ENCODE data around the gene FLRT1.

The FLRT1 gene

GRCh38 chr11:64035576-64035975, at the start of gene FLRT1:
FLRT1 (plus strand) TSS chr11:64035931; CDS start chr11:64116268, 80,337 bp downstream.
- TF ChIP-seq CTCF (IDR thresholded peaks at IDR 0.05; ENCODE audit: insufficient read depth, missing control alignments): no peak
- no peak for DNase-seq (ENCODE audit: insufficient read length, low spot score)
- no peak for FAIRE-seq

- no peak for TF ChIP-seq CTCF (IDR thresholded peaks at IDR 0.05; ENCODE audit: insufficient read depth, missing control alignments)
- DNase-seq (ENCODE audit: insufficient read length, low spot score) (peak; percentile 97), FAIRE-seq (no peak)
These were observed 49.4 kb upstream of the FLRT1 start, which contains the start of gene OTUB1 for GRCh38 chr11:63986156-63986931. OTUB1 (plus strand) TSS chr11:63986438; CDS start chr11:63986457, 19 bp downstream.

GRCh38 chr11:63986932-63987513, 48.7 kb upstream of the FLRT1 start:
- TF ChIP-seq CTCF (IDR thresholded peaks at IDR 0.05; ENCODE audit: insufficient read depth, missing control alignments): no peak
- no peak for FAIRE-seq

GRCh38 chr11:63991558-63991957, 44.2 kb upstream of the FLRT1 start:
- no peak for TF ChIP-seq CTCF (IDR thresholded peaks at IDR 0.05; ENCODE audit: insufficient read depth, missing control alignments)
- DNase-seq (ENCODE audit: insufficient read length, low spot score): no peak
- no peak for FAIRE-seq

More at GRCh38 chr11:63986932-63987513, 48.7 kb upstream of the FLRT1 start:
- no peak for DNase-seq (ENCODE audit: insufficient read length, low spot score)

GRCh38 chr11:63993100-63993499, 42.6 kb upstream of the FLRT1 start:
- FAIRE-seq (no peak), DNase-seq (ENCODE audit: insufficient read length, low spot score) (no peak)

GRCh38 chr11:63993993-63994392, 41.7 kb upstream of the FLRT1 start:
- DNase-seq (ENCODE audit: insufficient read length, low spot score) (no peak), FAIRE-seq (no peak)
- no peak for TF ChIP-seq CTCF (IDR thresholded peaks at IDR 0.05; ENCODE audit: insufficient read depth, missing control alignments)

More at GRCh38 chr11:63993100-63993499, 42.6 kb upstream of the FLRT1 start:
- no peak for TF ChIP-seq CTCF (IDR thresholded peaks at IDR 0.05; ENCODE audit: insufficient read depth, missing control alignments)

- DNase-seq (ENCODE audit: insufficient read length, low spot score) (no peak), FAIRE-seq (no peak)
- no peak for TF ChIP-seq CTCF (IDR thresholded peaks at IDR 0.05; ENCODE audit: insufficient read depth, missing control alignments)
These were observed 39.2 kb upstream of the FLRT1 start for GRCh38 chr11:63996512-63996911.
